ENCODE results near the gene RFX8.

Gene RFX8

GRCh38 chr2:101401906-101402305, 73.0 kb downstream of the RFX8 start:
- no peak overlapping the region for H3K4me3 ChIP-seq (ENCODE audit: low read depth, low read length)
- no peak for TF ChIP-seq CTCF (IDR thresholded peaks at IDR 0.05; ENCODE audit: low read depth, low read length)

- no peak for TF ChIP-seq CTCF (IDR thresholded peaks at IDR 0.05; ENCODE audit: low read depth, low read length)
- no peak overlapping the region for H3K4me3 ChIP-seq (ENCODE audit: low read depth, low read length)
These were observed 73.6 kb downstream of the RFX8 start for GRCh38 chr2:101401326-101401665.

GRCh38 chr2:101400506-101401325, 74.2 kb downstream of the RFX8 start:
- H3K4me3 ChIP-seq (ENCODE audit: low read depth, low read length) = no peak overlapping the region
- no peak for TF ChIP-seq CTCF (IDR thresholded peaks at IDR 0.05; ENCODE audit: low read depth, low read length)

- no peak overlapping the region for H3K4me3 ChIP-seq (ENCODE audit: low read depth, low read length)
- no peak for TF ChIP-seq CTCF (IDR thresholded peaks at IDR 0.05; ENCODE audit: low read depth, low read length)
These were observed 74.9 kb downstream of the RFX8 start for GRCh38 chr2:101400048-101400447.

- no peak for TF ChIP-seq CTCF (IDR thresholded peaks at IDR 0.05; ENCODE audit: low read depth, low read length)
- H3K4me3 ChIP-seq (ENCODE audit: low read depth, low read length) = no peak overlapping the region
These were observed 75.7 kb downstream of the RFX8 start for GRCh38 chr2:101399021-101399799.

GRCh38 chr2:101398116-101398821, 76.6 kb downstream of the RFX8 start:
- H3K4me3 ChIP-seq (ENCODE audit: low read depth, low read length) = no peak overlapping the region
- no peak for TF ChIP-seq CTCF (IDR thresholded peaks at IDR 0.05; ENCODE audit: low read depth, low read length)
